ENCODE measurements around the gene IFNGR2.

- TF ChIP-seq SUZ12 (IDR thresholded peaks at IDR 0.05) (no peak), ELF4 (IDR thresholded peaks at IDR 0.05) (no peak), LEF1 (IDR thresholded peaks at IDR 0.05; ENCODE audit: borderline replicate concordance) (no peak), TARDBP (IDR thresholded peaks at IDR 0.05) (no peak), PKNOX1 (IDR thresholded peaks at IDR 0.05) (no peak), SP1 (IDR thresholded peaks at IDR 0.05) (no peak), FOXA1 (IDR thresholded peaks at IDR 0.05) (no peak), ZNF384 (IDR thresholded peaks at IDR 0.05) (no peak), BHLHE40 (IDR thresholded peaks at IDR 0.05; ENCODE audit: borderline replicate concordance) (no peak), HDGF (IDR thresholded peaks at IDR 0.05; ENCODE audit: borderline replicate concordance) (no peak), L3MBTL2 (conservative IDR thresholded peaks at IDR 0.05) (no peak), FOXM1 (IDR thresholded peaks at IDR 0.05; ENCODE audit: borderline replicate concordance) (no peak), FOXK2 (IDR thresholded peaks at IDR 0.05) (no peak), CTBP1 (IDR thresholded peaks at IDR 0.05; ENCODE audit: borderline replicate concordance) (no peak)
These were observed 7.3 kb upstream of the IFNGR2 start for GRCh38 chr21:33395891-33396331.
